ENCODE data around the gene CCDC201. TPM values are rescaled to one million over a fixed set of nuclear protein-coding genes. Genes with fewer than 3 reads are reported as not detected.
"Not testable (repeated sequence)": the region's sequence is repeated elsewhere in the genome, so short reads cannot be mapped to it uniquely, and the experiment has no call there.

The CCDC201 gene
- total RNA-seq, 4 donors from 2014 or later, result not detected

- WGBS, 2 donors, result 60% methylated on average over 7 of the region's 10 CpGs
- H3K27me3 ChIP-seq, result no peaks in the 10 kb centered on the region
- H3K4me1 ChIP-seq, result no peaks in the 10 kb centered on the region
- H3K4me3 ChIP-seq, result no peak overlapping the region
- no peaks in the 10 kb centered on the region for H3K36me3 ChIP-seq
- H3K9me3 ChIP-seq, result peaks cover 0 to 9% (median 0%) of the 10 kb centered on the region in 4 donors
- H3K27ac ChIP-seq, result no peak overlapping the region
- TF ChIP-seq, protein P1, sequence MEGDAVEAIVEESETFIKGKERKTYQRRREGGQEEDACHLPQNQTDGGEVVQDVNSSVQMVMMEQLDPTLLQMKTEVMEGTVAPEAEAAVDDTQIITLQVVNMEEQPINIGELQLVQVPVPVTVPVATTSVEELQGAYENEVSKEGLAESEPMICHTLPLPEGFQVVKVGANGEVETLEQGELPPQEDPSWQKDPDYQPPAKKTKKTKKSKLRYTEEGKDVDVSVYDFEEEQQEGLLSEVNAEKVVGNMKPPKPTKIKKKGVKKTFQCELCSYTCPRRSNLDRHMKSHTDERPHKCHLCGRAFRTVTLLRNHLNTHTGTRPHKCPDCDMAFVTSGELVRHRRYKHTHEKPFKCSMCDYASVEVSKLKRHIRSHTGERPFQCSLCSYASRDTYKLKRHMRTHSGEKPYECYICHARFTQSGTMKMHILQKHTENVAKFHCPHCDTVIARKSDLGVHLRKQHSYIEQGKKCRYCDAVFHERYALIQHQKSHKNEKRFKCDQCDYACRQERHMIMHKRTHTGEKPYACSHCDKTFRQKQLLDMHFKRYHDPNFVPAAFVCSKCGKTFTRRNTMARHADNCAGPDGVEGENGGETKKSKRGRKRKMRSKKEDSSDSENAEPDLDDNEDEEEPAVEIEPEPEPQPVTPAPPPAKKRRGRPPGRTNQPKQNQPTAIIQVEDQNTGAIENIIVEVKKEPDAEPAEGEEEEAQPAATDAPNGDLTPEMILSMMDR (IDR thresholded peaks at IDR 0.05), result no peak
- TF ChIP-seq POLR2A (IDR thresholded peaks at IDR 0.05), result no peak
- TF ChIP-seq EP300 (IDR thresholded peaks at IDR 0.05), result no peak
- no peak for DNase-seq (ENCODE audit: low spot score in 2 of 2)
These were observed 507 bp downstream of the CCDC201 start for GRCh38 chr7:45872116-45873034.

DNA sequence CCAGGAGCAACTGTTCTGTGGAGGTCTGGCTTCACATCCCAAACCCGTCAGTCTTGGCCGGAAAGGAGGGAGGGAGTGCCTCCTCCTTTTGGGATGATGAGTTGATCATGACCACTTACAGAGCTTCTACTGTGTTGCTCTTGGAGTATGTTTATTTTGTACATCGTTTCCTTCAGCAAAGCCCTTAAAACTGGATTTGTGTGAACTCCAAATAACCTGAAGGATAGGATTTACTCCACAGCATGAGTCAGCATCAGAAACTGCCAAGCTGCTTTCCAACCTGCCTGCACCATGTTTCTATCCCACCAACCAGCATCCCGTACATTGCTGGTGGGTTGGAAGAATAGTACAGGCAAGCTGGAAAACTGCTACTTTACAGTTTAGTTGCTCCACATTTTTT lies 3.5 kb downstream of the CCDC201 start:
- H3K9me3 ChIP-seq, result no peaks in the 10 kb centered on the region
- no peak overlapping the region for H3K4me3 ChIP-seq
- DNase-seq (ENCODE audit: low spot score in 2 of 2), result no peak
- peaks cover 0 to 10% of the 10 kb centered on the region in 2 donors for H3K27me3 ChIP-seq
- WGBS, 2 donors, result 63 to 65% methylated on average over 4 of the region's 4 CpGs
- TF ChIP-seq, protein P1 (IDR thresholded peaks at IDR 0.05), result no peak
- TF ChIP-seq EP300 (IDR thresholded peaks at IDR 0.05), result no peak
- H3K4me1 ChIP-seq, result no peaks in the 10 kb centered on the region
- no peaks in the 10 kb centered on the region for H3K36me3 ChIP-seq
- no peak overlapping the region for H3K27ac ChIP-seq

GRCh38 chr7:45867471-45867870 lies 5.4 kb downstream of the CCDC201 start:
- Histone ChIP-seq H3K9me3 (no peaks in the 10 kb centered on the region), H3K36me3 (no peaks in the 10 kb centered on the region), H3K27me3 (peaks cover 0 to 10% of the 10 kb centered on the region in 2 donors), H3K4me3 (no peak overlapping the region), H3K4me1 (no peaks in the 10 kb centered on the region), H3K27ac (no peak overlapping the region)
- TF ChIP-seq, protein P1 (IDR thresholded peaks at IDR 0.05), result no peak
- no peak for TF ChIP-seq EP300 (IDR thresholded peaks at IDR 0.05)
- no peak for TF ChIP-seq POLR2A (IDR thresholded peaks at IDR 0.05)
- WGBS, 2 donors, result 81 to 85% methylated on average over 2 of the region's 2 CpGs
- no peak for DNase-seq (ENCODE audit: low spot score in 2 of 2)

DNA sequence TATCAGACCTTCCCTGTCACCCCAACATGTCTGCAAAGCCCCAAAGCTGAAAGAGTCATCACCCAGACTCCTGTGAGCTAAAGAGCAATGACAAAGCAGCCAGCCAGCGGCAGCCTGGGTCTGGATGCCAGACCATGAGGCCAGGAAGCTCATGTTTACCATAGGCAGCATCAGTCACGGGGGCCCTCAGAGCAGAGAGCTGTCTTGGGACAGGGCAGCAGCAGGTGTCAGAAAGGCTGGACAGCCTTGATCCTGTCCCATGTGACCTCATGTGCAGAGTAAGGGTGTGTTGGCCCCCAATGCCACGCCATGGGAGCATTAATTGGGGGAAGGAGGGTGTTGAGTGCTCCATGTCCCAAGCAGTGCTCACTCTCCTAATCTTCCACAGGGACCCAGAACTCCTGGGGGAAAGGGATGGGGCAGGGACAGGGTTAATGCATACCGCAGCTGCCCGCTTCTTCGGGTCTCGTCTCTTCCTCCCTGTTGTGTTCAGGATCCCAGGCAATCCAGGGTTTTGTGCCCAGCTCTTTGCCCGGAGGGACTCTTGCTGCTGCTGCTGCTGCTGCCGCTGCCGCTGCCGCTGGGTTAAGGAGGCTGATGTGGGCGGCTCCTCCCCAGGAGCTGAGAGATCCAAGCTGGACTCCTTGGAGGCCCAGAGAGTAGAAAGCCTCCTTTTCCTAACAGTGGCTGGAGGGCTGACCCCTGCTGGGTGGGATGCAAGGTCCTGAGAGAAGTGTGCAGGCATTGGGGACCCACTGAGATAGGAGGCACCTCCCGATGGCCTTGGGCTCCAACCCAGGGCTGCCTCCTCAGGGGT lies 7.1 kb downstream of the CCDC201 start:
- no peaks in the 10 kb centered on the region for H3K9me3 ChIP-seq
- no peaks in the 10 kb centered on the region for H3K4me1 ChIP-seq
- no peak for DNase-seq (ENCODE audit: low spot score in 2 of 2)
- WGBS, 2 donors, result 65 to 73% methylated on average over 12 to 13 of the region's 13 CpGs
- no peaks in the 10 kb centered on the region for H3K36me3 ChIP-seq
- H3K27ac ChIP-seq, result no peak overlapping the region
- H3K27me3 ChIP-seq, result peaks cover 0 to 10% of the 10 kb centered on the region in 2 donors
- TF ChIP-seq EP300 (IDR thresholded peaks at IDR 0.05), result no peak
- TF ChIP-seq, protein P1 (IDR thresholded peaks at IDR 0.05), result no peak
- TF ChIP-seq POLR2A (IDR thresholded peaks at IDR 0.05), result no peak
- no peak overlapping the region for H3K4me3 ChIP-seq

- no peaks in the 10 kb centered on the region for H3K36me3 ChIP-seq
- peaks cover 0 to 10% of the 10 kb centered on the region in 2 donors for H3K27me3 ChIP-seq
- 70 to 74% methylated on average over 6 to 9 of the region's 9 CpGs for WGBS, 2 donors
These were observed 9.2 kb downstream of the CCDC201 start for GRCh38 chr7:45863715-45864114.

DNA sequence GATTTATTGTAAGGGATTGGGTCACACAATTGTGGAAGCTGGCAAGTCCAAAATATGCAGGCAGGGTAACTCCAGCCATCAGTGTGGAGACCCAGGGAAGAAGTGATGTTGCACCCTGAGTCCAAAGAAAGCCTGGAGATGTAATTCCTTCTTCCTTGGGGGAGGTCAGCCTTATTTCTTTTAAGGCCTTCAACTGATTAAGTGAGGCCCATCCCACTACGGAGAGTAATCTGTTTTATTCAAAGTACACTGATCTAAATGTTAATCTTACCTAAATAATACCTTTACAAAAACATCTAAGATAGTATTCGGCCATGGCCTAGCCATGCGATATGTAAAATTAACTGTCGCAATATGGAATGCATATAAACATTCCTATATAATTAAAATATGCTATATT lies 16.0 kb downstream of the CCDC201 start:
- H3K27me3 ChIP-seq; DNase-seq (ENCODE audit: low spot score in 2 of 2); H3K4me3 ChIP-seq; H3K27ac ChIP-seq; H3K4me1 ChIP-seq; H3K36me3 ChIP-seq; H3K9me3 ChIP-seq: not testable (repeated sequence)
- WGBS, 2 donors, result 91 to 92% methylated on average over 4 of the region's 4 CpGs

More at GRCh38 chr7:45863715-45864114, 9.2 kb downstream of the CCDC201 start:
- Histone ChIP-seq H3K27ac (no peak overlapping the region), H3K9me3 (no peaks in the 10 kb centered on the region), H3K4me3 (no peak overlapping the region), H3K4me1 (no peaks in the 10 kb centered on the region)
- DNase-seq (ENCODE audit: low spot score in 2 of 2), result no peak
- TF ChIP-seq, protein P1 (IDR thresholded peaks at IDR 0.05), result no peak
- TF ChIP-seq EP300 (IDR thresholded peaks at IDR 0.05) (no peak), POLR2A (IDR thresholded peaks at IDR 0.05) (no peak)

GRCh38 chr7:45855680-45856079 lies 17.2 kb downstream of the CCDC201 start:
- H3K27me3 ChIP-seq; H3K9me3 ChIP-seq; H3K4me1 ChIP-seq; H3K4me3 ChIP-seq; H3K27ac ChIP-seq; DNase-seq (ENCODE audit: low spot score in 2 of 2); H3K36me3 ChIP-seq: not testable (repeated sequence)
- WGBS, 2 donors, result 39 to 53% methylated on average over 3 of the region's 3 CpGs

Measured in tibial nerve (tissue), 4 donors.